Activated naive CD4-positive, alpha-beta T cell treated with Interleukin-2 at 50 U/mL for 16 hours (primary cell): ENCODE data around the gene PRSS12.
"Not testable (repeated sequence)": the region's sequence is repeated elsewhere in the genome, so short reads cannot be mapped to it uniquely, and the experiment has no call there.

Experiments used
- DNase-seq: peaks from one replicate; pipeline ENCODE4 v3.0.0-alpha.2; 2020

Gene PRSS12

DNA sequence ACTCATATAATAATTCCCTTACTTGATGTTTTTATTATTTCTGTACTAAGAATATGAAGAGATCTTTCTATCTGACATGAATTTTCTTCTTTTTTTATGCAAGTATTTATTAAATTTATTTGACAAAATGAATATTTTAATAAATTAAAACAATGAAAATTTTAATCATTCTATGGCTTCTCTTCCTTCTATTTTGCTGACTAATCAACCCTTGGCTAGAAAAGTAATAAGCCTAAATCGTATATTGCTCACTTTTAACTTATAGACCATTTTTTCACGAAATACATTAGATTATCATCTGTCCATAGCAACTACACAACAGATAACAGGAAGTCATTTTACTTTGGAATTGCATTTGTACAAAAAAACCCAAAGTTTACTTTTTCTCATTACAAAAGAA is 38.6 kb downstream of the PRSS12 start:
- DNase-seq: no peak

DNA sequence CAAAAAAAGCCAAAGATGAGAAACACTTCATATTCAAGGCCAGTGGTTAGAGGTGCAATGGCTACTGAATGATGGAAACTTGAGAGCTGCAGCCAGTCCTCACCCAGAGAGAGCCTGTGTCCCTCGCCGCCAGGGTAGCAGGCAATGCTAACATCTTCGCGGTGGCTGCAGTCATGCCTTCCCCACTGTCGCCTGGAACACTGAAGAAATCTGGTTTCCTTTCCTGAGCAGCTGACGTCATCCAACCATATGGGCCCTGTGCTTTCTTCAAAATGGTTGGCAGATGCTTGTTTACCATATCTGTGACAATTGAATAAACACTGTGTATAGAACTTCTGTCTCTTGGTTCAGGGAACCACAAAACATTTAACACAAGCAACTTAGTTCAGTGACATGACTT is 39.7 kb downstream of the PRSS12 start:
- no peak for DNase-seq

DNA sequence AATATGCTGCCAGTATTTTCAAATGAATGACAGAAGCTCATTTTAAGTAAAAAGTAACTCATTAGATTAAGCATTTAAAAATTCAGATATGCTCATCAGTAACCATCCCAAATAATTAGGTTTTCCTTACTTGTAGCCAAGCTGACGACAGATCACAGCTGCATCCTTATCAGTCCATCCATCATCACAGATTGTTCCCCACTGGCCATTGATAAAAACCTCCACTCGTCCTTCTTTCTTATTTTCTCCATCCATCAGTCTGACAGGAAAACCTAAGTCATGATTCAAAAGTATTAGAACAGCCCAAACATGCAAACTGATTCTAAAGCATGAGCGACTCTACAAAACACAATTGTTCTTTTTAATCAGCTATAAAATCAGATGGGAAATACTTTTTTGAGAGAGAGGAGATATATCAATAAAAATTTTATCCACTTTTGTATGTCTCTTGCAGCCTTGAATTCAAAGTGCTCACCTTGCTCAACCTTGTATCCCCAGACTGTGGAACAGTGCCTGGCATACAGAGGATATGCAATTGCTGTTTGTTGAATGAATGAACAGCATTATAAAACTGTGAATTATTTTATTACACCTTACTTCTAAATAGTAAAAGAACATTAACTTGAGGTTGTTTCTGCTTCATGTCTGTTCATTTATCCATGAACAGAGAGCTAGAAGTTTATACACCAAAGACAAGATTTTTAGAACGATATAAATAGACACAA is 44.3 kb downstream of the PRSS12 start:
- no peak for DNase-seq

DNA sequence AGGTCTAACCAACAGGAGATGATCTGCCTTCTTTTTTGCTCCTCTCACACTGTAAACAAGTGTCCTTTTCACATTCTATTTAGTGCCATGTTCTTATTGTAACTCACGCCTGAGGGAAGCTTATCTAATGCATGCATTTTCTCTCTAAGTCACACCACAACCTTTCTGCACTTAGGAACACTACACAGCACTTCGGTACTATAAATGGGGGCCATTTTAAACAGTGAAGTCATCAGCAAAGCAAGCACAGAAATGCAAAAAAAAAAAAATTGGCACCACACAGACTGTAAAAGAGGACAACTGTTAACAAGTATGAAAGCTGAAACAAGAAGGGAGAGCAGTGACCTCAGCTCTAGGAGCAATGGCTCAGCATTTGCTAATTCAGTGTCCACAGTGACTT is 45.2 kb downstream of the PRSS12 start:
- no peak for DNase-seq

DNA sequence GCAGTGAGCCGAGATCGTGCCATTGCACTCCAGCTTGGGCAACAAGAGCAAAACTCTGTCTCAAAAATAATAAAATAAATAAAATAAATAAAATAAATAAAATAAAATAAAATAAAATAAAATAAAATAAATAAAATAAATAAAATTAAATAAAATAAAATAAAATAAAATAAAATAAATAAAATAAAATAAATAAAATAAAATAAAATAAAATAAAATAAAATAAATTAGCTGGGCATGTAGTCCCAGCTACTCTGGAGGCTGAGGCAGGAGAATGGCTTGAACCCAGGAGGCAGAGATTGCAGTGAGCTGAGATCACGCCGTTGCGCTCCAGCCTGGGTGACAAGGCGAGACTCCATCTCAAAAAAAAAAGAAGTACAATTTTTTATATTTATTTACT is 53.2 kb downstream of the PRSS12 start:
- DNase-seq: not testable (repeated sequence)

DNA sequence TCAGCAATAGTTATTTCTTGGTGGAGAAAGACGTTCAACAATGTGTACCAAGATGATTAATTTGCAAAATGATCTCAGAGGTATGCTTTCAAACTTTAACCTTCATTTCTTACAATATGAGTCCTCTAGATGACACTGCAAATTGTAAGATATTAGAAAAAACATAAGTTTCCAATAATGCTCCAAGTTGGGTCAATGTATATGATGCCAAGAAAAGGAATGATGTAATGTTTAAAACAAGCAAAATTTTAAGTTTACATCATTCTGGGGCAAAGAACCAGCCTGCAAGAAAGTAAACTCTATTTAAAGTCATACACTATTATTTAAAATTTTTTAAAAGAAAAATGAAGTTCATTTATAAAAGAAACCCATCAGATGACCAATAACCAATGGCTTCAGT is 56.1 kb downstream of the PRSS12 start:
- DNase-seq: no peak

DNA sequence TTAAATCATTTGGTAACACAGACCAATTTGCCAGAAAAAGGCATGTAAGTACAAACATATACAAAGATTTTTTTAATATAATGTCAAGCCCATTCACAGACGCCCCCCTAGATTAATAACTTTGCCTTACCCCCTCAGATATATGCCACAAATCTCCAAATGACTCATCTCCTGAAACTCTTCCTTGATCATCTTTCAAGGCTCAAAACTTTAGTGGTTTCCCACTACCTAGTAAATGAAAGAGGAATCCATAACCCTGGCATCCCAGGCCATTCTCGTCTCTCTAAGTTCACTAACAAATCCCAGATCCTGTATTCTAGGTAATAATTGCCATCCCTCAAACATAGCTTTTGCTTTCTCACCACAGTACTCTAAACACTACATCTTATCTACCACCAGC is 61.9 kb downstream of the PRSS12 start:
- no peak for DNase-seq

DNA sequence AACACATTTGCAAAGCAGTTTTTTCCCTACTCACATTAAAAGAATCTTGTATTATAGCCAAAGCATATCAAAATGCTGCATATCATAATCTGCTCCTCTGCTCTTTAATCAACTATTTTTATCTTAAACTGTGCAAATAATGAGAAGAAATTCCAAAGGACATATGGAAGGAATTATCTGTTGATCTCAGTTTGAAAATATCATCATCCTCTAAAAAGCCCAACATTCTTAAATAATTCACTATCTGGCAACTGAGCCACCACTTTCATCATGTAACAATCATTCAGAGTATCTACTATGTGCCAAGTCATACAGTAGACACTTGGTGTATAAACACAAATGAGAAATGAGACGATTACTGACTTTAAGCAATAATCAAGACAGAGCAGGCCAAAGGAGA is 63.0 kb downstream of the PRSS12 start:
- no peak for DNase-seq

DNA sequence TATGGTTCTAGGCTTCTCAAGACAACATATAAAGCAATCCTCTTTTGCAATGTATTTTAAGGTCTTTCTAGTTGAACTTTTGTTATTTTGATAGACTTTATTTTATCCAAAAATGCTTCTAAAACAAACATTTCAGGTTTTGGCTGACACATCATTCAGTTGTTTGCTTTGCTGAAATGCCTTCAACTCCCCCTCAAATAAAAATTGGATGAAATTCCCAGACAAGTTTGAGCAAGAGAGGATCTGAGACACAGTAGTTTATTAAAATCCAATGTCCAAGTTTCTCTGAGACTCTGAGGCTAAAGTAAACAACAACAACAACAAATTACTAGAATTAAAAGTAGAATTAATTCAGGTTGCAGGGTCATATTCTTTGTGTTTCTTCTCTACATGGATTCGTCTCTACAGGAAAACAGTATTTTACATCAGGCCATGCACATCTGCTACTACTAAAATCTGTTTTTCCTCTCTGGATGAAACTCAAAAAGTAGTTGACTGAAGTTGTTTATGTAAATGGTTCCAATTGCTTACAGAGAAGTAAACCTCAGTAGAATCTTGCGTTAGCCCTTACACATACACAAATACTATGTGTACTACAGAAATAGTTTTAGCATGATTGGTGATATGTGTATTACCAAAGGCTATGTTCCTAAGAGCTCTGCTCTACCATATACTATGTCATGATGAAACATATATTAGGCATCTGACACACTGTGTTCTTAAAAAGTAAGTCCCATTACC is 64.9 kb downstream of the PRSS12 start:
- no peak for DNase-seq

DNA sequence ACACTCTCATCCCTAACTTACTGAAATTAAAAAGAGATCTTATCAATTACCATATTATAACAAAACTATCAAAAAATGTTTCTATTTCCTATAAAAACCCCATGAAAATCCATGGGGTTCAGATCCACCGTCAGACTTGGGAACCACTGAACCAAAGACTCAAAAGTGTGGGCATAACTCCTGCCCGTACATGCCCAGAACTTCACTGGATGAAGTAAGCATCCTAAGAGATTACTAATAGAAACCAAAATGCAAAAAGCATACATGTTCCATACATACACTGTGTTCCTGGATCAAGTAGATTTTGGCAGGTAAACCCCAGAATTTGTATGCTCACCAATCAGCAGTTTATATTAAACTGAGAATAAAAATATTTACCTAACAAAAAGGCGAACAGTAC is 66.1 kb downstream of the PRSS12 start:
- DNase-seq: no peak

DNA sequence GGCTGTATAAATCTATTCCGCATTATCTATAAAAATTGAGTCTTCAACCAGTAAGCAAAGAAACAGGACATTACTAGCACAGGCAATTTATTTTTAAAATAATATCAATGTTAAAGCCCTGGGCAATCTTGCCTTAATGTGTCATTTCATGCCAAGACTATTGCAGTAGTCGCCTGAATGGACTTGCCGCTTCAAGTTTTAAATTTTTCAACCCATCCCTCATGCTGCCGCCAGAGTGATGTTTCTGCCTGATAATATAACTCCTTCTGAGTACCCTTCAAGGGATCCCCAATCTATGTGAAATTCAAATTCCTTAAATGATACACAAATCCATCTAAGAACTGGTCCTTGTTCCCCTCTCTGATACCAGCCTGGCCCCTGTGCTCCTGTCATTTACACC is 66.9 kb downstream of the PRSS12 start:
- DNase-seq: no peak

DNA sequence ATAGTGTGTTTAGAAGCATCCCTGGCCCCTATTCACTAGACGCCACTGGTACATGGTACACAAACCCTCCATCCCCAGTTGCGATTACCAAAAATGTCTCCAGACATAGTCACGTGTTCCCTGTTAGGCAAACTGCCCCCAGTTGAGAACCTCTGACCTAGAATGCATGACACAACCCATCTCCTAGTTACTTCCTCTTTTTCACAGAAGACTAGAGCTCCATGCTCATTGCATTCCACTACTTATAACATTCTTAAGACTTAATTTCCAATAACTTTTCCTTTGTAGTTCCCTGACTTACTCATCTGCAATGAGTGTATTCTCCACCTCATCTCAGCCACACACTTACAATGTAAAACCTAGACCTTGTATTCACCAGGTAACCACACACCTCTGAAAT is 68.6 kb downstream of the PRSS12 start:
- no peak for DNase-seq

DNA sequence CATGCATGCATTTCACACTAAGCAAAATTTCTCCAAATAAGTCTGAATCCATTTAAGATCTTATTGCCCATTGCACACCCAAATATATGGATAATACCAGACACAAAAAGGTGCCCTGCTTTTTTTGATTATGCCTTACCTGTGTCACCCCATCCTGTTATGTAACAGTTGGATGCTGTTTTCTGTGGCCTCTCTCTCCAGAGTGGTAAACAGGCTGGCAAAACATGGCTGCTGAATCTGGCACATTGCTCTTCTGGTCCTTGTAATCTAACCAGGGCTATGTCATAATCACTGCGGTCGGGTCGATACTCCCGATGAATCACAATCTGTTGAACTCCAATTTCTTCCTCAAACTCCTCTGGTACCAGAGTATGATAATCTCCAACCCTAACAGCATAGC is 70.1 kb downstream of the PRSS12 start:
- DNase-seq: no peak

DNA sequence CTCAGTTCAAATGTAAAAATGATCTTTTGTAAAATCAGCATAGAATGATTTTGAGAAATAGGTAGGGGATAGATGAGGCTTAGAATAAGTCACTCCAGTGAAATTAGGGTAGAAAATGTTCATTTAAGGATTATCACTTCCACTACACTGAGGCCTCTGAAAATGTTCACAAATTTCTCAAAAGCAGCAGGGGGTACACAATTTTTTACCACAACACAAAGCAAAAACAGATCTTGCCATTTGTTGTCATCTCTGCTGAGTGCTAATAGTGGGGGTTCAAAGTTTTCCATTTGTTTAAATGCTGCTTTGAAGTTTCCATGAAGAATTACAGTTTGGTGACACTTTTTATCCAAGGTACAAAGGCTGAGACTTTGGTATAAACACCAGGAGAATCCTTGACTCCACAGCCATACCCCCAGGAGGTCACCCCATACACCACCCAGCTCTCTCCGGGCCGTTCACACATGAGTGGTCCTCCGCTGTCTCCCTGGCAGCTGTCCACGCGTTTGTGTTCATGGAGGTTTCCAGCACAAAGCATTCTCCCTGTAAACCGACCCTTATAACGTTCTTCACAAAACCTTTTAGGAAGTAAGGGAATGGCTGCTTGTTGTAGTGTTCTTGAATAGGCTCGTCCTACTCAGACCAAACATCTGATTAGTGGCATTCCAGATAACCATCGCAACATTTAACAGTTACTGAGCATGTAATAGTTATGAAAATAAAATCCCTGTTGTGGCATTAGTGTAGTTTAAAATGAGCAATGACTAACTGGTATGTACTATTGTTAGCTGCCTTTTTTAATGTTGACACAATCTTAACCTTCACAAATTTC is 71.0 kb downstream of the PRSS12 start:
- no peak for DNase-seq

DNA sequence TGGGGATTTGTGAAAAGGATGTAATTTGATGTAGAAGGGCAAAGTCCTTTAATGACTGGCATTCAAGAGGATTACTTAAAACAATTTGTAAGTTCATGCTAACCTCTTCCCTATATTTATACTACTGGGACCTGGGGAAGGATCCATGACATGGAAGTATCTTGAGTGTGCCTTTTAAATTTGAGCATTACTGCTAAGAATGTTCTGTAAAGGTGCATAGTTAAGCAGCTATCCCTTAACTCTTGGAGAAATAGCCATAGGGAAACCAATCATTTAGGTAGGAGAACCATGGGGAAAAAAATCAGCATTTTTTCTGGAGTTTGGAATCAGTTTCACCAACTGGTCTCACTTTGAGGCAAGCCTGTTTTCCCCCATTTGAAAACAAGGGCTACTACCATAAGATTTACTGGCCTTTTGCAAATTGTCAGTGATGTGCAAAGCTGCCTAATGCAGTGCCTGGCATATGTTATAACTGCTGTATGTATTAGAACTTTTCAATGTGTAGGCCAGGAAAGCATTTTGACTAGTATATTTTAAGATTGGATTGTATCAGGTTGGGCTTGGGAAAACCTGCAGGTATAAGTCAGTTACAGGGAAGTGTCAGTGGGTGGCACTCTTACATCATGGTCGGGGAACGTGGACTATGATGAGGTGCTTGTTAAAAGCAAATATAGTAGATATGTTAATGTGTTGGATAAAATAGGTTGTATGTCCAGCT is 72.1 kb downstream of the PRSS12 start:
- peak; percentile 22 for DNase-seq

DNA sequence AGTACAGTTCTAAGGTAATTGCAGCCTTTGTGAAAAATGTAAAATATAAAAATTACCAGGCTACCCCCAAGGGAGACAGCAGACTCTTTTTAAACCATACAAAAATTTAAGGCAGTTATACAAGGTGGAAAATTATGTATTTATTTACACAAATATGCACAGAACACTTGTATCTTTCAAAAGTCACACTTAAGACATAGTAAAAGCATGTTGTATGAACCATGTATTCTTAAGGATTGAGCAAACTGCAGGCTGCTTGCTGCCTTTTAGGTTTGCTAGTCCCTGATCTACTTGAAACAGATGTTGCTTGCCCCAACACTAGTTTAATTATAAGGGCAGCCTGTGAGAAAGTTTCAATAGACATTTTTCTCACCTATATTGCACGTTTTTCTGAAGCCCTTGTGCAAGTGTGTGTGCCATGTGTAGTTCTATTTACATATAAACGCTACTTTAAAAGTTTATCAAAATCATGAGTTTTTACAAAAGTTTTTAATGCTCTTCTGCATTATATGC is 72.8 kb downstream of the PRSS12 start:
- no peak for DNase-seq

DNA sequence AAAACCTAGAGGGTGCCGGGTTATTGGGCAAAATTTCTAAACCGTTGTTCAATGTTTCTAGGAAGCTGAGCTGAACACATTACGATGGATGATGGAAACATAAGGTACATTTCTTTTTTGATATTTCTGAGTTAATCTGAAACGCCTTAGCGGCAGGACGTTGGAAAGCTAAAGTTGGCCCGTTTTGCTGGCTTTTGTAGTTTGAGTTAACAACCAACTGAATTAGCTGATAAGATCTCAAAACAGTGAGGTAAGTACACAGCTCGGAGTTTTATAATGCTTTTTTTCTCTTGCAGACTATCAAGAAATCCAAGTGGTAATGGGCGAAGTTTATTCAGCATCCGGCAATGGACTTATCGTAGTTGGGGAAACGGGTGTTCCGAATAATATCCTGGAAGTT is 73.5 kb downstream of the PRSS12 start:
- no peak for DNase-seq

DNA sequence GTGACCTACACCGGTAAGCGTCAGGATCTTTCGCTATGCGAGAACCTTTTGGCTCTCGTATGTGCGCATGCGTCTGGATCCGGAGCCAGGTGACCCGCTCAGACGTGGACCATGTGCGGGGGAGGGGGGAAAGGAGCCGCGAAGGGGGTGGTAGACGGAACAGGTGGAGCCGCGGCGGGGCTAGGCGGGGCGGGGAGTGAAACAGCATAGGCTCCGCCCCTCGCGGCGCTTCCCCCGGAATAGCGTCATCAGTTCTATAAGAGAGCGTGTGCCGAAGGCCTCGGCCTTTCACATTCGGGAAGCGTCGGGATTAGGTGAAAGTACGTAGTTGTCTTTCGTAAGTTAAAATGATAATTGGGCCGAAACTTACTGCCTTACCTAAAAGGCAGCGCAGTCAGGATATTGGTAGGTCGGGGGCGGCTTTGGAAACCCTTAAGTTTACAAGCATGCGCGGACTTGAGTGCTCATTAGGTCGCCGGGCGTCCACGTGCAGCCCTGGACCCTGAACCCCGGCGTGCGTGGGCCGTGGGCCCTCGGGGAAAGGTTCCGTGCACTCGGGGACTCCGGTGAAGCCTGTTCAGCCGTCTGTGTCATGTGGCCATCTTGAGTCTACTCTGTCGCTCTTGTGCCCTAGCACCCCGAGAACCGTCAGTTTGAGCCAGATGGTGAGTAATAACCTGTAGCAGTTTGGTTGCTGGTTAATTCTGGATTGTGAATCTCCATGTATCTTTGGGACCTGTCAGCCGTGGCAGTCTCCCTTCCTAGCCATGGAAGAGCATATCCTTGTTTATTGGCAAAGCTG is 74.1 kb downstream of the PRSS12 start:
- peak; percentile 97 for DNase-seq

DNA sequence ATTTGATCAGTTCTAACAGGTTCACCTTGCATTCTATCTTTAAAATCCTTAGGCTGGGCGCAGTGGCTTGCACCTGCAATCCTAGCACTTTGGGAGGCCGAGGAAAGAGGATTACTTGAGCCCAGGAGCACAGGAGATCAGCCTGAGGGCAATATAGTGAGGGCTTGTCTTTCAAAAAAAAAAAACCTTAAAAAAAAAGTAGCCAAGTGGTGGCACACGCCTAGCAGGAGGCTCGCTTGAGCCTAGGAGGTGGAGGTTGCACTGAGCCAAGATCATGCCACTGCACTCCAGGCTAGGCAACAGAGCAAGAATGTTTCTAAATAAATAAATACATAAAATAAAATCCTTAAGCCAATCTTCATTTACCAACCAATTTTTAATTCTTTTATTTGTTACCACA is 75.6 kb downstream of the PRSS12 start:
- DNase-seq: no peak

DNA sequence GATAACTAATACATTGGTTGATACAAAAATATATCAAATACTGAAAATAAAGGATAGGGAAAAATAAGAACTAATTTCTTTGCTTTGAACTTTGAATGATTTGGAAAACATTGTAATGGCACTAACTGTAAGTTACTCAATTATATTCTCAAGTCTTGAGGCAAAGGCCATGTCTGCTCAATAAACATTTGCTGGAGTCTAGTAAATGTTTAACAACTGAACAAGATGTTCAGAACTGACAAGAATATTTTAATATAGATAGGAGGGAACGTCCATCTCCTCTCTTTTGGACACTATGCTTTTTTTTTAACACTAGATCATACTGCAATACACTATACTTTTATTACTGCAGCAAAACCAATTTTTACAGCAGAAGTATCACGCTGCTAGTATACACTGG is 76.2 kb downstream of the PRSS12 start:
- DNase-seq: no peak

DNA sequence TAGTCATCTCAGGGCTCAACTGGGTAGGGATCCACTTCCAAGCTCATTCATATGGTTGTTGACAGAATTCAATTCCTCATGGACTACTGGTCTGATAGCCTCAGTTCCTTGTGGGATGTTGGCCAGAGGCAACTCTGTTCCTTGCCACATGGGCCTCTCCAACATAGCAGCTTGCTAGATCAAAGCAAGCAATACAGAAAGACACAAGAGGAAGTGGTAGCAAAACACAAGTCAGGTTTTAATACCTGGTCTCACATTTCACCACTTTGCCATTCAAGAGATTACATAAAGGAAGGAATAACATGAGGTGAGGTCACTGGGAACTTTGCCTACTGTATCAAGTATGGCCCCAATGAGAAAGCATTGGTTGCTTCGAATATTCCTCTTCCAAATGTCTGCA is 79.2 kb downstream of the PRSS12 start:
- DNase-seq: no peak

DNA sequence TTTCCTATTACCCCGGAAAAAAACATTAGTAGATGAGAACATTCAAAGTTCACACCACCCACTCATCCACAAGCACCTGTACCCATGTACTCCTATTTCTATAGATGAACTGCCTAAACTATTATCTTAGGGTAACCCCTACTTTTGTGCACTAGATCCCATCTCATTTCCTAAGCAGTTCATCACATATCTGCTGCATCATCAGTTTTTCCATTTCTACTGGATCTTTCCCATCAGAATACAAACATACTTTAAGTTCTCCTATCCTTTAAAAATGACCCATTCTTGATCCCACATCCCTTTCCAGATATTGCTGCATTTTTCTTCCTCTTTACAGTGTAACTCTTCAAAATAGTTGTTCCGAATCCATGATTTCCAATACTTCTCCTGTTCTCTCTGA is 81.0 kb downstream of the PRSS12 start:
- no peak for DNase-seq
